ENCODE measurements around the gene TPP1. TPM values are rescaled to one million over a fixed set of nuclear protein-coding genes. Genes with fewer than 3 reads are reported as not detected.

The TPP1 gene
- total and polyA plus RNA-seq, 2 of the 13 experiments (the other 11 are each of a cell fraction or from before 2014, with no cell fraction given): 13.9 to 74.6 TPM

GRCh38 chr11:6603287-6604080 lies 15.7 kb downstream of the TPP1 start, which contains the start of the genes ILK and RRP8 (continued):
- TF ChIP-seq E2F1 (CRISPR knock-in tag; IDR thresholded peaks at IDR 0.05): no peak
- TF ChIP-seq KMT2A (CRISPR knock-in tag; IDR thresholded peaks at IDR 0.05): peak; percentile 95
- no peak for TF ChIP-seq MLXIP (CRISPR knock-in tag; IDR thresholded peaks at IDR 0.05; ENCODE audit: borderline replicate concordance)
- no peak for TF ChIP-seq MTF1 (CRISPR knock-in tag; IDR thresholded peaks at IDR 0.05)
- TF ChIP-seq YY1 (IDR thresholded peaks at IDR 0.05; ENCODE audit: insufficient read depth, insufficient replicate concordance, low read depth, low read length): peak; percentile 71
- peak; percentile 98 for TF ChIP-seq MXD1 (CRISPR knock-in tag; IDR thresholded peaks at IDR 0.05)
- TF ChIP-seq THAP8 (CRISPR knock-in tag; IDR thresholded peaks at IDR 0.05; ENCODE audit: borderline replicate concordance): 0 out of 2 replicates have a peak, but pooled peaks have one; percentile 28
- no peak for TF ChIP-seq E2F2 (CRISPR knock-in tag; IDR thresholded peaks at IDR 0.05; ENCODE audit: borderline replicate concordance)
- TF ChIP-seq ZNF30 (CRISPR knock-in tag; IDR thresholded peaks at IDR 0.05): peak; percentile 70; the same call in 1 of the 2 replicates
- TF ChIP-seq MLLT10 (CRISPR knock-in tag; IDR thresholded peaks at IDR 0.05): no peak
- no peak; the same call in 1 of the 2 replicates for TF ChIP-seq FOXA3 (CRISPR knock-in tag; IDR thresholded peaks at IDR 0.05)
- TF ChIP-seq NRL (CRISPR knock-in tag; IDR thresholded peaks at IDR 0.05; ENCODE audit: borderline replicate concordance): peak; percentile 58; the same call in 1 of the 2 replicates
- TF ChIP-seq SKI (IDR thresholded peaks at IDR 0.05; ENCODE audit: partially characterized antibody): peak; percentile 92
- TF ChIP-seq ZNF510 (CRISPR knock-in tag; IDR thresholded peaks at IDR 0.05; ENCODE audit: low read depth): no peak
- TF ChIP-seq SMAD1 (CRISPR knock-in tag; IDR thresholded peaks at IDR 0.05; ENCODE audit: borderline replicate concordance, low read depth): no peak; the same call in 1 of the 2 replicates
- no peak for TF ChIP-seq HOXA9 (CRISPR knock-in tag; IDR thresholded peaks at IDR 0.05; ENCODE audit: borderline replicate concordance)
- no peak for TF ChIP-seq CREB3 (CRISPR knock-in tag; IDR thresholded peaks at IDR 0.05)
- TF ChIP-seq RNF219 (CRISPR knock-in tag; IDR thresholded peaks at IDR 0.05): no peak

Data from HepG2 (cell line).